ENCODE measurements around the gene SMG6. TPM values are rescaled to one million over a fixed set of nuclear protein-coding genes. Genes with fewer than 3 reads are reported as not detected.

SMG6 gene
- total and polyA plus RNA-seq, 2 donors (not counting 1 experiment from before 2014, with no cell fraction given) = 10.6 to 35.5 TPM

DNA sequence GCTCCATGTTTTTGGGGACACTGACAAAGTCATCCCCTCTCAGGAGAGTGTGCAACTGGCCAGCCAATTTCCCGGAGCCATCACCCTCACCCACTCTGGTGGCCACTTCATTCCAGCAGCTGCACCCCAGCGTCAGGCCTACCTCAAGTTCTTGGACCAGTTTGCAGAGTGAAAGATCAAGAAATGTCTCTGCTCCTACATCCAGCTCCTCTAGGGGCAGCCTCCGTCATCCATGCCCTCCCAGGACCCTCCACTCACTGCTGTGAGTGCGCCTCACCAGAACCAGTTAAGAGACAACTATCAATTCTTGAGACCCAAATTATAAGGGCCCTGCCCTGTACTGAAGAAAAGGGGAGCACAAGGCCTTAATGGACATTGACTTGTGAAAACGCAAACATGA lies 260.7 kb downstream of the SMG6 start:
- H3K4me3 ChIP-seq (ENCODE audit: control extremely low read depth in 1 of 5, extremely low read depth in 1 of 5, insufficient read depth in 1 of 5, low read depth in 2 of 5, low read length in 4 of 5) = peak overlapping the region in 2 of 5 experiments; percentile 77 to 81
- CTCF ChIA-PET = no interaction called here
- H3K9me3 ChIP-seq (ENCODE audit: control extremely low read depth in 1 of 3, control insufficient read depth in 2 of 3, insufficient read depth in 1 of 3, low read length in 2 of 3) = peaks cover 0 to 4% (median 0%) of the 10 kb centered on the region in 3 donors
- no peak overlapping the region for H3K27ac ChIP-seq (ENCODE audit: low read length in 2 of 2)
- intact Hi-C loops (cut with micrococcal nuclease) = loop anchor here (1.0 to 5.0 kb wide), 3 partner anchors 7 to 350 kb away; no protein-coding TSS in a partner anchor
- peaks cover 13 to 15% of the 10 kb centered on the region in 2 donors for H3K4me1 ChIP-seq (ENCODE audit: control insufficient read depth in 2 of 2, insufficient read depth in 2 of 2, low read length in 2 of 2)
- peaks cover 0 to 21% of the 10 kb centered on the region in 2 experiments for H3K36me3 ChIP-seq (replicated peaks in 1 of 2; ENCODE audit: control extremely low read depth in 1 of 2, control insufficient read depth in 1 of 2, extremely low read depth in 1 of 2, insufficient read depth in 2 of 2, low read length in 1 of 2)
- H3K9ac ChIP-seq (ENCODE audit: low read length) = no peak overlapping the region
- H3K27me3 Mint-ChIP-seq = peaks cover 1% of the 10 kb centered on the region
- POLR2A ChIA-PET = interaction anchor here (0.7 kb wide), 1 partner anchor 360 kb away, joined by 3 read pairs; no protein-coding TSS in a partner anchor
- H3K4me2 ChIP-seq (replicated peaks; ENCODE audit: low read depth, low read length, poor library complexity, severe bottlenecking) = peak overlapping the region; percentile 86
- peaks cover 0 to 8% (median 2%) of the 10 kb centered on the region in 4 experiments for H3K27me3 ChIP-seq (replicated peaks in 1 of 4; ENCODE audit: control extremely low read depth in 1 of 4, control insufficient read depth in 3 of 4, insufficient read depth in 4 of 4, low read length in 3 of 4)
- no peak for ATAC-seq (ENCODE audit: low read depth)
- WGBS (ENCODE audit: insufficient coverage) = 100% methylated on average over 2 of the region's 5 CpGs
- peak overlapping the region; percentile 84 for H3K27ac Mint-ChIP-seq
- peak overlapping the region; percentile 91 for H3K4me3 Mint-ChIP-seq
- no peaks in the 10 kb centered on the region for H3K9me3 Mint-ChIP-seq (ENCODE audit: insufficient read depth)
- no peak overlapping the region for H2AFZ ChIP-seq (ENCODE audit: insufficient read depth, low read depth, low read length, poor library complexity, severe bottlenecking)
- peaks cover 9% of the 10 kb centered on the region for H4K20me1 ChIP-seq (ENCODE audit: control insufficient read depth, insufficient read depth, low read length, poor library complexity, severe bottlenecking)
- peaks cover 20% of the 10 kb centered on the region for H3K79me2 ChIP-seq (ENCODE audit: control insufficient read depth, insufficient read depth, low read length)
- DNase-seq = no peak
- peaks cover 25% of the 10 kb centered on the region for H3K4me1 Mint-ChIP-seq
- no peak for TF ChIP-seq EZH2 (IDR thresholded peaks at IDR 0.05; ENCODE audit: borderline replicate concordance, insufficient read depth, low read depth, low read length, poor library complexity, severe bottlenecking)
- TF ChIP-seq, protein P1, sequence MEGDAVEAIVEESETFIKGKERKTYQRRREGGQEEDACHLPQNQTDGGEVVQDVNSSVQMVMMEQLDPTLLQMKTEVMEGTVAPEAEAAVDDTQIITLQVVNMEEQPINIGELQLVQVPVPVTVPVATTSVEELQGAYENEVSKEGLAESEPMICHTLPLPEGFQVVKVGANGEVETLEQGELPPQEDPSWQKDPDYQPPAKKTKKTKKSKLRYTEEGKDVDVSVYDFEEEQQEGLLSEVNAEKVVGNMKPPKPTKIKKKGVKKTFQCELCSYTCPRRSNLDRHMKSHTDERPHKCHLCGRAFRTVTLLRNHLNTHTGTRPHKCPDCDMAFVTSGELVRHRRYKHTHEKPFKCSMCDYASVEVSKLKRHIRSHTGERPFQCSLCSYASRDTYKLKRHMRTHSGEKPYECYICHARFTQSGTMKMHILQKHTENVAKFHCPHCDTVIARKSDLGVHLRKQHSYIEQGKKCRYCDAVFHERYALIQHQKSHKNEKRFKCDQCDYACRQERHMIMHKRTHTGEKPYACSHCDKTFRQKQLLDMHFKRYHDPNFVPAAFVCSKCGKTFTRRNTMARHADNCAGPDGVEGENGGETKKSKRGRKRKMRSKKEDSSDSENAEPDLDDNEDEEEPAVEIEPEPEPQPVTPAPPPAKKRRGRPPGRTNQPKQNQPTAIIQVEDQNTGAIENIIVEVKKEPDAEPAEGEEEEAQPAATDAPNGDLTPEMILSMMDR (IDR thresholded peaks at IDR 0.05) = no peak

GRCh38 chr17:2042390-2042847 lies 261.2 kb downstream of the SMG6 start:
- H3K4me1 Mint-ChIP-seq = peaks cover 25% of the 10 kb centered on the region
- H3K4me1 ChIP-seq (ENCODE audit: control insufficient read depth in 2 of 2, insufficient read depth in 2 of 2, low read length in 2 of 2) = peaks cover 12 to 15% of the 10 kb centered on the region in 2 donors

More at GRCh38 chr17:2042390-2042847, 261.2 kb downstream of the SMG6 start:
- no peak for DNase-seq
- Histone ChIP-seq H3K9me3 (ENCODE audit: control extremely low read depth in 1 of 3, control insufficient read depth in 2 of 3, insufficient read depth in 1 of 3, low read length in 2 of 3) (peaks cover 0 to 4% (median 0%) of the 10 kb centered on the region in 3 donors), H3K79me2 (ENCODE audit: control insufficient read depth, insufficient read depth, low read length) (peaks cover 20% of the 10 kb centered on the region), H3K27ac (ENCODE audit: low read length in 2 of 2) (peak overlapping the region; percentile 78 to 94), H3K4me3 (ENCODE audit: control extremely low read depth in 1 of 5, extremely low read depth in 1 of 5, insufficient read depth in 1 of 5, low read depth in 2 of 5, low read length in 4 of 5) (peak overlapping the region; percentile 69 to 84 (median 81)), H3K4me2 (replicated peaks; ENCODE audit: low read depth, low read length, poor library complexity, severe bottlenecking) (peak overlapping the region; percentile 86), H2AFZ (ENCODE audit: insufficient read depth, low read depth, low read length, poor library complexity, severe bottlenecking) (peak overlapping the region; percentile 86), H4K20me1 (ENCODE audit: control insufficient read depth, insufficient read depth, low read length, poor library complexity, severe bottlenecking) (peaks cover 9% of the 10 kb centered on the region), H3K36me3 (replicated peaks in 1 of 2; ENCODE audit: control extremely low read depth in 1 of 2, control insufficient read depth in 1 of 2, extremely low read depth in 1 of 2, insufficient read depth in 2 of 2, low read length in 1 of 2) (peaks cover 0 to 25% of the 10 kb centered on the region in 2 experiments), H3K27me3 (replicated peaks in 1 of 4; ENCODE audit: control extremely low read depth in 1 of 4, control insufficient read depth in 3 of 4, insufficient read depth in 4 of 4, low read length in 3 of 4) (peaks cover 0 to 3% (median 0%) of the 10 kb centered on the region in 4 experiments), H3K9ac (ENCODE audit: low read length) (peak overlapping the region; percentile 85)
- ATAC-seq (ENCODE audit: low read depth) = no peak
- Mint-ChIP-seq H3K27me3 (no peaks in the 10 kb centered on the region), H3K9me3 (ENCODE audit: insufficient read depth) (no peaks in the 10 kb centered on the region), H3K4me3 (peak overlapping the region; percentile 91), H3K27ac (peak overlapping the region; percentile 92)
- ChIA-PET CTCF (no interaction called here), POLR2A (interaction anchor here (0.7 kb wide), 1 partner anchor 360 kb away, joined by 3 read pairs; no protein-coding TSS in a partner anchor)
- intact Hi-C loops (cut with micrococcal nuclease) = loop anchor here (1.0 to 5.0 kb wide), 3 partner anchors 8 to 350 kb away; no protein-coding TSS in a partner anchor
- 33% methylated on average over 17 of the region's 17 CpGs for WGBS (ENCODE audit: insufficient coverage)
- TF ChIP-seq, protein P1 (IDR thresholded peaks at IDR 0.05) = no peak
- no peak for TF ChIP-seq EZH2 (IDR thresholded peaks at IDR 0.05; ENCODE audit: borderline replicate concordance, insufficient read depth, low read depth, low read length, poor library complexity, severe bottlenecking)

Measured in B cell (primary cell).